ENCODE data around the gene BTN1A1.
"Not testable (repeated sequence)": the region's sequence is repeated elsewhere in the genome, so short reads cannot be mapped to it uniquely, and the experiment has no call there.

The BTN1A1 gene

GRCh38 chr6:26539071-26539615 lies 39.0 kb downstream of the BTN1A1 start:
- no peak for DNase-seq

GRCh38 chr6:26541579-26541978 lies 41.5 kb downstream of the BTN1A1 start:
- no peak for DNase-seq

- no peak for DNase-seq
These were observed 43.9 kb downstream of the BTN1A1 start for GRCh38 chr6:26543953-26544352.

GRCh38 chr6:26544473-26544872 lies 44.4 kb downstream of the BTN1A1 start:
- no peak for DNase-seq

GRCh38 chr6:26545627-26546026 lies 45.5 kb downstream of the BTN1A1 start:
- DNase-seq: no peak

GRCh38 chr6:26547363-26547762 lies 47.3 kb downstream of the BTN1A1 start:
- DNase-seq: not testable (repeated sequence)

GRCh38 chr6:26550250-26550993 lies 50.3 kb downstream of the BTN1A1 start:
- DNase-seq: peak; percentile 77 to 80

GRCh38 chr6:26552205-26552604 lies 52.1 kb downstream of the BTN1A1 start:
- no peak for DNase-seq

- no peak for DNase-seq
These were observed 52.6 kb downstream of the BTN1A1 start for GRCh38 chr6:26552640-26553188.

GRCh38 chr6:26553264-26553634 lies 53.1 kb downstream of the BTN1A1 start:
- DNase-seq: peak; percentile 87 to 89

GRCh38 chr6:26553635-26554446 lies 53.7 kb downstream of the BTN1A1 start:
- DNase-seq: peak; percentile 90 to 92

- no peak for DNase-seq
These were observed 54.3 kb downstream of the BTN1A1 start for GRCh38 chr6:26554447-26554696.

- DNase-seq: peak; percentile 80 to 81
These were observed 54.8 kb downstream of the BTN1A1 start for GRCh38 chr6:26554697-26555504.

GRCh38 chr6:26555505-26556262 lies 55.6 kb downstream of the BTN1A1 start:
- no peak for DNase-seq

GRCh38 chr6:26556263-26557070 lies 56.4 kb downstream of the BTN1A1 start:
- DNase-seq: peak; percentile 74 to 77

Measured in activated T-cell treated with anti-CD3 and anti-CD28 coated beads, Interleukin-2, amount 50 U/mL, for 48 hours (primary cell).